Esophagus squamous epithelium (tissue), 4 donors: ENCODE data around the gene TNFRSF13B.

Experiments used
- CTCF ChIP-seq, 6 experiments: fragments of 450-650 bp in 4 of 6; fragments of 200-600 bp in 2 of 6; sonication (generic) in 2 of 6; IDR thresholded peaks; one replicate each; pipeline ENCODE4 v1.5.1; 2016 to 2019; ENCODE audit warnings: antibody characterized with exemption in 6 of 6, mild to moderate bottlenecking in 4 of 6, moderate library complexity in 4 of 6
- POLR2A ChIP-seq, 4 donors: fragments of 450-650 bp; IDR thresholded peaks; one replicate each; pipeline ENCODE4 v1.6.1; 2017; ENCODE audit warnings: antibody characterized with exemption in 4 of 4, mild to moderate bottlenecking in 4 of 4, moderate library complexity in 3 of 4

- no peak for TF ChIP-seq CTCF (IDR thresholded peaks at IDR 0.05)
- no peak for TF ChIP-seq POLR2A (IDR thresholded peaks at IDR 0.05)
These were observed 9.2 kb upstream of the TNFRSF13B start for GRCh38 chr17:16980813-16981731.
